ENCODE results near the gene FAM168A.

Gene FAM168A

GRCh38 chr11:73379189-73379880 lies 218.6 kb downstream of the FAM168A start:
- no peak for DNase-seq (ENCODE audit: low read depth in 3 of 3, low spot score in 1 of 3)

- peak in 1 of 3 donors; percentile 38 for DNase-seq (ENCODE audit: low read depth in 3 of 3, low spot score in 1 of 3)
These were observed 220.9 kb downstream of the FAM168A start for GRCh38 chr11:73376803-73377629.

- peak; percentile 76 to 97 (median 90) for DNase-seq (ENCODE audit: low read depth in 3 of 3, low spot score in 1 of 3)
These were observed 221.6 kb downstream of the FAM168A start, which contains the start of gene RELT for GRCh38 chr11:73376160-73376802. RELT (plus strand) TSS chr11:73376399; CDS start chr11:73389137, 12,738 bp downstream.

- DNase-seq (ENCODE audit: low read depth in 3 of 3, low spot score in 1 of 3) = no peak
These were observed 222.1 kb downstream of the FAM168A start for GRCh38 chr11:73375830-73376159.

- no peak for DNase-seq (ENCODE audit: low read depth in 3 of 3, low spot score in 1 of 3)
These were observed 223.8 kb downstream of the FAM168A start for GRCh38 chr11:73374151-73374550.

GRCh38 chr11:73372375-73372993 lies 225.4 kb downstream of the FAM168A start:
- no peak for DNase-seq (ENCODE audit: low read depth in 3 of 3, low spot score in 1 of 3)

GRCh38 chr11:73367482-73368024 lies 230.4 kb downstream of the FAM168A start:
- DNase-seq (ENCODE audit: low read depth in 3 of 3, low spot score in 1 of 3) = no peak

- DNase-seq (ENCODE audit: low read depth in 3 of 3, low spot score in 1 of 3) = no peak
These were observed 231.0 kb downstream of the FAM168A start for GRCh38 chr11:73366953-73367352.

- DNase-seq (ENCODE audit: low read depth in 3 of 3, low spot score in 1 of 3) = no peak
These were observed 231.7 kb downstream of the FAM168A start for GRCh38 chr11:73366265-73366610.

- DNase-seq (ENCODE audit: low read depth in 3 of 3, low spot score in 1 of 3) = no peak
These were observed 232.3 kb downstream of the FAM168A start for GRCh38 chr11:73365352-73366264.

- no peak for DNase-seq (ENCODE audit: low read depth in 3 of 3, low spot score in 1 of 3)
These were observed 234.8 kb downstream of the FAM168A start for GRCh38 chr11:73363147-73363546.

GRCh38 chr11:73361953-73362776 lies 235.7 kb downstream of the FAM168A start:
- DNase-seq (ENCODE audit: low read depth in 3 of 3, low spot score in 1 of 3) = no peak

- no peak for DNase-seq (ENCODE audit: low read depth in 3 of 3, low spot score in 1 of 3)
These were observed 237.1 kb downstream of the FAM168A start for GRCh38 chr11:73360743-73361369.

- DNase-seq (ENCODE audit: low read depth in 3 of 3, low spot score in 1 of 3) = peak in 2 of 3 donors; percentile 8 to 26
These were observed 237.8 kb downstream of the FAM168A start for GRCh38 chr11:73359930-73360742.

GRCh38 chr11:73359341-73359740 lies 238.6 kb downstream of the FAM168A start:
- DNase-seq (ENCODE audit: low read depth in 3 of 3, low spot score in 1 of 3) = no peak

- no peak for DNase-seq (ENCODE audit: low read depth in 3 of 3, low spot score in 1 of 3)
These were observed 239.8 kb downstream of the FAM168A start for GRCh38 chr11:73358071-73358470.

- DNase-seq (ENCODE audit: low read depth in 3 of 3, low spot score in 1 of 3) = no peak
These were observed 240.7 kb downstream of the FAM168A start for GRCh38 chr11:73356979-73357860.
